ENCODE measurements around the gene VNN1. TPM values are rescaled to one million over a fixed set of nuclear protein-coding genes. Genes with fewer than 3 reads are reported as not detected.
A peak's percentile ranks its signal among the peaks of the same experiment; 100 is the strongest.

VNN1 gene
- total RNA-seq, 4 donors from 2014 or later: 0.38 to 1.1 (median 0.67) TPM

GRCh38 chr6:132746048-132746447 is 32.2 kb upstream of the VNN1 start:
- WGBS: 71% methylated on average over 1 of the region's 1 CpG
- no peak overlapping the region for H3K27ac ChIP-seq
- TF ChIP-seq EP300 (IDR thresholded peaks at IDR 0.05) (no peak), POLR2A (IDR thresholded peaks at IDR 0.05) (no peak), POLR2AphosphoS5 (IDR thresholded peaks at IDR 0.05) (no peak)
- TF ChIP-seq, protein P1, sequence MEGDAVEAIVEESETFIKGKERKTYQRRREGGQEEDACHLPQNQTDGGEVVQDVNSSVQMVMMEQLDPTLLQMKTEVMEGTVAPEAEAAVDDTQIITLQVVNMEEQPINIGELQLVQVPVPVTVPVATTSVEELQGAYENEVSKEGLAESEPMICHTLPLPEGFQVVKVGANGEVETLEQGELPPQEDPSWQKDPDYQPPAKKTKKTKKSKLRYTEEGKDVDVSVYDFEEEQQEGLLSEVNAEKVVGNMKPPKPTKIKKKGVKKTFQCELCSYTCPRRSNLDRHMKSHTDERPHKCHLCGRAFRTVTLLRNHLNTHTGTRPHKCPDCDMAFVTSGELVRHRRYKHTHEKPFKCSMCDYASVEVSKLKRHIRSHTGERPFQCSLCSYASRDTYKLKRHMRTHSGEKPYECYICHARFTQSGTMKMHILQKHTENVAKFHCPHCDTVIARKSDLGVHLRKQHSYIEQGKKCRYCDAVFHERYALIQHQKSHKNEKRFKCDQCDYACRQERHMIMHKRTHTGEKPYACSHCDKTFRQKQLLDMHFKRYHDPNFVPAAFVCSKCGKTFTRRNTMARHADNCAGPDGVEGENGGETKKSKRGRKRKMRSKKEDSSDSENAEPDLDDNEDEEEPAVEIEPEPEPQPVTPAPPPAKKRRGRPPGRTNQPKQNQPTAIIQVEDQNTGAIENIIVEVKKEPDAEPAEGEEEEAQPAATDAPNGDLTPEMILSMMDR (IDR thresholded peaks at IDR 0.05): no peak

DNA sequence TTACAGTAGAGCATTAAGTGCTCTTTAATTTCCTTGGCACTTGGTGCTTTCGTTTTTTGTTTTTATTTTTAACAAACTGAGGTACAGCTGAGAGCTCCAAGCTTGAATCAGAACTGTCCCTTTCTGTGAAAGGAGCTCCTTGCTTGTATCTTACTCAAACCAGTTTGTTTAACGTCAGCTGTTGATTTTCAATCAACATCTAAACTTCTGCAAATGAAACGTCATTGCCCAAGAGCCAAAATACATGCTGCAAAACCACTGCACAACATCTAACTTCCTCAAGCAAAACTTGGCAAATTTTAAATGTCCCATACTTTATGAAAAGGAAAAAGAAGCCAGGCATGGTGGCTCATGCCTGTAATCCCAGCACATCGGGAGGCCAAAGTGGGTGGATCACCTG is 28.6 kb upstream of the VNN1 start:
- TF ChIP-seq, protein P1 (IDR thresholded peaks at IDR 0.05): no peak
- TF ChIP-seq POLR2A (IDR thresholded peaks at IDR 0.05): no peak
- TF ChIP-seq POLR2AphosphoS5 (IDR thresholded peaks at IDR 0.05): no peak
- no peak for TF ChIP-seq EP300 (IDR thresholded peaks at IDR 0.05)
- no peak overlapping the region for H3K27ac ChIP-seq
- 68% methylated on average over 4 of the region's 4 CpGs for WGBS

More at GRCh38 chr6:132746048-132746447, 32.2 kb upstream of the VNN1 start:
- no peak for DNase-seq (ENCODE audit: low spot score in 2 of 2)
- Histone ChIP-seq H3K36me3 (no peaks in the 10 kb centered on the region), H3K9me3 (no peaks in the 10 kb centered on the region), H3K4me1 (no peaks in the 10 kb centered on the region), H3K4me3 (no peak overlapping the region), H3K27me3 (no peaks in the 10 kb centered on the region)

GRCh38 chr6:132741281-132741680 is 27.4 kb upstream of the VNN1 start:
- DNase-seq (ENCODE audit: low spot score in 2 of 2): no peak
- Histone ChIP-seq H3K27me3 (no peaks in the 10 kb centered on the region), H3K4me3 (no peak overlapping the region), H3K4me1 (no peaks in the 10 kb centered on the region), H3K9me3 (no peaks in the 10 kb centered on the region), H3K36me3 (no peaks in the 10 kb centered on the region), H3K27ac (no peak overlapping the region)
- 83% methylated on average over 1 of the region's 1 CpG for WGBS
- TF ChIP-seq, protein P1 (IDR thresholded peaks at IDR 0.05): no peak
- TF ChIP-seq POLR2AphosphoS5 (IDR thresholded peaks at IDR 0.05) (no peak), EP300 (IDR thresholded peaks at IDR 0.05) (no peak), POLR2A (IDR thresholded peaks at IDR 0.05) (no peak)

More for the DNA sequence above, 28.6 kb upstream of the VNN1 start:
- Histone ChIP-seq H3K4me3 (no peak overlapping the region), H3K9me3 (no peaks in the 10 kb centered on the region), H3K36me3 (no peaks in the 10 kb centered on the region), H3K27me3 (no peaks in the 10 kb centered on the region), H3K4me1 (no peaks in the 10 kb centered on the region)
- no peak for DNase-seq (ENCODE audit: low spot score in 2 of 2)

GRCh38 chr6:132736239-132736638 is 22.4 kb upstream of the VNN1 start:
- no peaks in the 10 kb centered on the region for H3K27me3 ChIP-seq
- H3K9me3 ChIP-seq: no peaks in the 10 kb centered on the region
- no peak for DNase-seq (ENCODE audit: low spot score in 2 of 2)
- WGBS: 41% methylated on average over 1 of the region's 1 CpG
- H3K36me3 ChIP-seq: no peaks in the 10 kb centered on the region
- no peak overlapping the region for H3K27ac ChIP-seq
- peaks cover 3% of the 10 kb centered on the region for H3K4me1 ChIP-seq
- no peak for TF ChIP-seq EP300 (IDR thresholded peaks at IDR 0.05)
- TF ChIP-seq POLR2A (IDR thresholded peaks at IDR 0.05): no peak
- TF ChIP-seq POLR2AphosphoS5 (IDR thresholded peaks at IDR 0.05): no peak
- TF ChIP-seq, protein P1 (IDR thresholded peaks at IDR 0.05): no peak
- H3K4me3 ChIP-seq: no peak overlapping the region

DNA sequence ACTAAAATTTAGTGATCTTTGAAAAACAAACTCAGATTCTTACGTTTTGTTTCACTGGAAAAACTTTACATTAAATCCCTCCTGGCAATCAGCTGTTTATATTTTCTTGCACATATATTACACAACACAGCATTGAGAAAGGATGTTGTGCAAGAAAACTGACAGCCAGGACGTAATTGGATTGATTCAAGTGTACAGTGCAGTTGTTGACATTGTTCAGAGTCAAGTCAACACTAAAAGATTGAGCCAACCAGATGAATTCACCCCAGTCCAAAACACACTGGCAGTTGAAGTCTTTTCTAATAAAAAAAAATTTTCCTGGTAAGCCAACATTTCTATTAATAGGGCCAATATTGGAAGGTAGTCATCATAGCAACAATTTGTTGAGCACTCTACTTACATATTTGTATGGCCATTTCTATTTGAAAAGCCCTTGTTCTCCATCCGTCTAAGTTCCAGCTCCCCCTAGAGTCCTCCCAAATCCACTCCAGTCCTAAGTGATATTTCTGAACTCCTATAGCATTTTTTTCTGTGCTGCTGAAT is 20.9 kb upstream of the VNN1 start:
- Histone ChIP-seq H3K9me3 (no peaks in the 10 kb centered on the region), H3K27me3 (no peaks in the 10 kb centered on the region), H3K4me3 (no peak overlapping the region), H3K4me1 (peaks cover 3% of the 10 kb centered on the region), H3K27ac (no peak overlapping the region), H3K36me3 (no peaks in the 10 kb centered on the region)
- WGBS: 21% methylated on average over 3 of the region's 3 CpGs
- TF ChIP-seq POLR2A (IDR thresholded peaks at IDR 0.05): no peak
- TF ChIP-seq POLR2AphosphoS5 (IDR thresholded peaks at IDR 0.05): peak in 1 of 3 donors; percentile 53
- no peak for TF ChIP-seq EP300 (IDR thresholded peaks at IDR 0.05)
- TF ChIP-seq, protein P1 (IDR thresholded peaks at IDR 0.05): no peak
- no peak for DNase-seq (ENCODE audit: low spot score in 2 of 2)
